DMS53 (cell line): ENCODE results near the gene MINK1.

Source experiments
- DNase-seq: peaks from one replicate; lab custom pipeline; 2025; lab: John Stamatoyannopoulos, UW

Gene MINK1

DNA sequence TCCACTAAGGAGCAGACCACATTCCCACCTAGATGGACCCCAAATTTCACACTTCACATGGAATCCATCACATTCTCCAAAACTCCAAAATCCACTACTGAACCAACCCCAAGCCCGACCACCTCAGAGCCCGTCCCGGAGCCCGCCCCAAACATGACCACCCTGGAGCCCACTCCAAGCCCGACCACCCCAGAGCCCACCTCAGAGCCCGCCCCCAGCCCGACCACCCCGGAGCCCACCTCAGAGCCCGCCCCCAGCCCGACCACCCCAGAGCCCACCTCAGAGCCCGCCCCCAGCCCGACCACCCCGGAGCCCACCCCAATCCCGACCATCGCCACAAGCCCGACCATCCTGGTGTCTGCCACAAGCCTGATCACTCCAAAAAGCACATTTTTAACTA is 100.5 kb downstream of the MINK1 start:
- no peak for DNase-seq

DNA sequence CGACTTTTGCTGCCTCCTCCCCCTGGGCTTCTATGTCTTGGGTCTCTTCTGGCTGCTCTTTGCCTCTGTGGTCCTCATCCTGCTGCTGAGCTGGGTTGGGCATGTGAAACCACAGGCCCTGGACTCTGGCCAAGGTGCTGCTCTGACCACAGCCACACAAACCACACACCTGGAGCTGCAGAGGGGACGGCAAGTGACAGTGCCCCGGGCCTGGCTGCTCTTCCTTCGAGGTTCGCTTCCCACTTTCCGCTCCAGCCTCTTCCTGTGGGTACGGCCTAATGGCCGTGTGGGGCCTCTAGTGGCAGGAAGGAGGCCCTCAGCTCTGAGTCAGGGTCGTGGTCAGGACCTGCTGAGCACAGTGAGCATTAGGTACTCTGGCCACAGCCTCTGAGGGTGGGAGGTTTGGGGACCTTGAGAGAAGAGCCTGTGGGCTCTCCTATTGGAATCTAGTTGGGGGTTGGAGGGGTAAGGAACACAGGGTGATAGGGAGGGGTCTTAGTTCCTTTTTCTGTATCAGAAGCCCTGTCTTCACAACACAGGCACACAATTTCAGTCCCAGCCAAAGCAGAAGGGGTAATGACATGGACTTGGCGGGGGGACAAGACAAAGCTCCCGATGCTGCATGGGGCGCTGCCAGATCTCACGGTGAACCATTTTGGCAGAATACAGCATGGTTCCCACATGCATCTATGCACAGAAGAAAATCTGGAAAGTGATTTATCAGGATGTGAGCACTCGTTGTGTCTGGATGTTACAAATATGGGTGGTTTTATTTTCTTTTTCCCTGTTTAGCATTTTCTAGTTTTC is 101.2 kb downstream of the MINK1 start:
- peak; percentile 65 for DNase-seq

DNA sequence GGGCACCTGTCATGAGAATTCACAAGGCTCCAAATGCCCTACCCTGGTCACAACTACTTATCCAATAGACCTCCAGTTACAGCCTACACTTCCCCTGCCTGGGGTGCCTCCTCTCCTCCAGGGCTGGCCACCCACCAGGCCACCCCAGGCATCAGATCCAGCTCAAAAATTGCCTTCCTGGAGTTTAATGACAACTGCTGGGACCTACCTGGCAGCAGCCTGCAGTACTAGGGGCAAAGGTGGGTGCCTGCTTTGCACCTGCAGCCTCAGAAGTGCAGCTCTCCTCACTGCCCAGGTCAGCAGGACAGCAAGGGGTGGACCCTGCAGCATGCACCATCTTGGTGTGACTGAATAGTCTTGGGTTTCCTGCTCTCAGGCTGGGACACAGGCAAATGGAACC is 102.5 kb downstream of the MINK1 start:
- no peak for DNase-seq

DNA sequence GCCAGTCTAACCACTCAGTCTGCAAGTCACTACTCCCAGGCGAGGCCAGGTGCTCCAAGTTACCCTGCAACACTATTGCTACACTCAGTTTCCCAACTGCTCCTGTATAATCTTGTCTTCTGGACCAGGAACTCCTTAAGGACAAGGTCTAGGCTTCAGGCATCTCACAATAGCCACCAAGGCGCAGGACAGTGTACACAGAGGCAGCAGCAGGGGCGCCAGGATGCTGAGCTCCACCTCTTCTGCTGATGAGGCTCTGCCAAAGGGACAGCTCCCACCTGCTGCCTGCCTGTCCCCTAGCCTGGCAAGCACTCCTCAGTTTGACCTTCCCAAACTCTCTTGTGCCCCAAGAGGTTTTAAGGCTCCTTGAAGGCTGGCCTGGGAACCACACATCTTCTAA is 103.3 kb downstream of the MINK1 start:
- DNase-seq, result no peak

DNA sequence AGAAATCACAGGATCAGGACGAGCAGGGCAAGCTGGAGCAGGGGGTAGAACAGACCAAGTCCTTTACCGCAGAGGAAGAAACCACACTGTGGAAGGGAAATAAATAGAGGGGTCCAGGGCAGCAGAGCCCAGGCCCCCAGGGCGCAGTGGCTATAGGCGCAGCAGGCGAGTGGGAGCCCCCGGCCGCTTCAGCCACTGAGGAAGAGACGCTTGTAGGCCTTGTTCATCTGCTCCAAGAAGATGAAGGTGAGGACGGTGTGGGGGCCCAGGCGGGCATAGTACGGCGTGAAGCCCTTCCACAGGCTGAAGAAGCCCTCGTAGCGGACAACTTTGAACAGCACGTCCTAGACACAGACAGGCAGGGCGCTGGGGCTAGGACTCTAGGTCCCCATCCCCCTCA is 104.4 kb downstream of the MINK1 start:
- DNase-seq, result no peak

DNA sequence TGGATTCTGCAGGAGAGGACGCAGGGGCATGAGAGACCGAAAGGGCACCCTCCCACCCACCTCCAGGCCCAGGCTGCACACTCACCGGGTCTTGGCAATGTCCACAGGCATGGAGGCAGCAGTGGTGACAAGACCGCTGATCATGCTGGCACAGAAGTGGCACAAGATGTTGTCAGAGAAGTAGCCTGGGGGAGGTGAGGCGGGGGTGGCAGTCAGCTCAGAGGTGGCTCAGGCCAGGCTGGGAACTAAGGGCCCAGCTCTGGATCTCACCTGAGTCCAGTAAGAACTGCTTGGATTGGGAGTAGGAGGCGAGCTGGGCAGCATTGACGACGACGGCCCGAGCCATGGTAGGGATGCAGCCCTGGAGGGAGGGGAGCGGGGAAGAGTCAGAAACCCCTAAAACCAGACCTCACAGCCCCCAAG is 104.9 kb downstream of the MINK1 start:
- DNase-seq, result no peak

DNA sequence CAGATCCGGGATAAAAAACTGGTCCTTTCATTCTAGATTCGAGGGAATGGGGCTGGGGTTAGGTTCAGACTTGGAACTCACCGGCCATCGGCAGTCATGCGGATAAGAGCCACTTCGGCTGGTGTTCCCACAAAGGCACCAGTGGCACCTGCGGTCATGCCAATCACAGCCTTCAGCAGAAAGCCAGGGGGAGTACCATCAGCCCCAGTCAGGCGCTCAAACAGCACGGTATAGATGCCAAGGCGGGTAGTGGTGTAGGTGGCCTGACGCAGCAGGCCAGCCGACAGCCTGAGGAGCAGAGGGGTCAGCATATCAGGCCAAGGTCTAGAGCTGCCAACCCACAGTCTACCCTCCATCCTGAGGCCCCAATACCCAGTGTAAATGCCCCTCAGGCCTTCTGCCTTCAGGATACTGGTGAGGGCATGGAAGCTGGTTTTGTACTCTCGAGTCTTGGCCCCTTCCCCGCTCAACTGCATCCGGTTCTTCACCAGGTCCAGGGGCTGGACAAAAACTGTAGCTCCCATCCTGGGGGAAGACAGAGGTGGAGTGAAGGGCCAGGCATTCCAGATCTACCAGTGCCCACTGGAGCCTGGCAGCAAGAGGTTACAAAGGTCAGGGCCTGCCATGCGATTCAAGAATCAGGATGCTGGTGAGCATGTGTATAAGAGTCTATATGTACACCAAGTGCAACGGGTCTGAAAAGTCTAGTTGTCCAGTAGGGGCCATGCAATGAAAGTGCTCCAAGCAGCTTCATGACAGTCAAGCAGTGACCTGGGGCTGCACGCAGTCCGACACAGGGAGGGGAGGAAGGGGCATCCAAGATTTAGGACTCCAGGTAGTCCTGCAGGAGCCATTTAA is 105.8 kb downstream of the MINK1 start:
- DNase-seq, result peak; percentile 39

DNA sequence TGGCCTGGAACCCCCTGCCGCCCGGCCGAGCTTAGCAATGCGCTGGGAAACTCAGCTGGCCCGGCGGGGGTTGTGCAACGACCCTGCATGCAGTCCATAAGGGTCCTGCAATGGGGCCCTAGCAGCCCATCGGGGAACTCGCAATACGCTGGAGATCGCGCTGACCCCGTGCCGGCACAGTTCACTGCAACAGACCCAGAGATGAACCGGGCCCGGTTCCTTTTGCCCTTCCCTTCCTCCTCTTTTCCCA is 106.3 kb downstream of the MINK1 start:
- no peak for DNase-seq

DNA sequence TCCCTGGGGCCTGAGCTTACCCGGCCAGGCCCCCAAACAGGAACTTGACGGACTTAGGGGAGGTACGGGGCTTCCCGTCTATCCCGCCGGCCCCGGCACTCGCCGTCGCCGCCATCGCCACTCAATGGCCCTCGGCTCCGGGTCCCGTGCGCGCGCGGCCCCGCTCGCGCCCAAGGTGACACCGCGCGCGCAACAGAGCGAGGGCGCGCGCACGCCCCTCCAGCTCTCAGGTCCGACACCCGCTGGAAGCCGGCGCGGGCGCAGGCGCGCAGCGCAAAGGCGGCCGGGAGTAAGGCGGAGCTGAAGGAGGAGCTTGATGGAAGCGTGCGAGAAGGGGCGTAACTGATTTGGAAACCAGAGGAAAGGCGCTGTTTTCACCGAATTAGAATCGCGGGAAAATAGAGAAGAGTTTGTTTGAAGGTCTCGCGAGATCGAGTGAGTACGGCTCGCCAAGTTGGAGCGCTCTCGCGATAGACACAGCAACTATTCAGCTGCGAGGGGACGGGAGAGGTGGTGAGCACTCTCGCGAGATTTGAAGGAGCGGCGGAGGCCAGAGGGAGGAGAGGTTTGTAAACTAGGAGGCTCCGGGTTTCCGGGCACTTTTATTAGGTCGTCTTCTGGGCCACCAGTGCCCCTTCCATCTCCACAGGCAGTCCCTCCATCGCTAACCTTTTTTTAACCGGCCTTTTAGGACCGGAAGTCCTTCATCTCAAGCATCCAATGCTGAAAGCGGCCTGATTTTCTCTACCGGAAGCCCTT is 106.8 kb downstream of the MINK1 start, which contains the start of the genes RNF167 and SLC25A11:
TSS of gene RNF167 (plus strand) at position 473 of the 759 bp plus-strand sequence. CDS start 642 bp downstream, outside the sequence.
TSS of gene SLC25A11 (minus strand) at position 251 of the 759 bp plus-strand sequence. CDS start at position 115, 136 bp downstream.
- DNase-seq, result peak; percentile 98

DNA sequence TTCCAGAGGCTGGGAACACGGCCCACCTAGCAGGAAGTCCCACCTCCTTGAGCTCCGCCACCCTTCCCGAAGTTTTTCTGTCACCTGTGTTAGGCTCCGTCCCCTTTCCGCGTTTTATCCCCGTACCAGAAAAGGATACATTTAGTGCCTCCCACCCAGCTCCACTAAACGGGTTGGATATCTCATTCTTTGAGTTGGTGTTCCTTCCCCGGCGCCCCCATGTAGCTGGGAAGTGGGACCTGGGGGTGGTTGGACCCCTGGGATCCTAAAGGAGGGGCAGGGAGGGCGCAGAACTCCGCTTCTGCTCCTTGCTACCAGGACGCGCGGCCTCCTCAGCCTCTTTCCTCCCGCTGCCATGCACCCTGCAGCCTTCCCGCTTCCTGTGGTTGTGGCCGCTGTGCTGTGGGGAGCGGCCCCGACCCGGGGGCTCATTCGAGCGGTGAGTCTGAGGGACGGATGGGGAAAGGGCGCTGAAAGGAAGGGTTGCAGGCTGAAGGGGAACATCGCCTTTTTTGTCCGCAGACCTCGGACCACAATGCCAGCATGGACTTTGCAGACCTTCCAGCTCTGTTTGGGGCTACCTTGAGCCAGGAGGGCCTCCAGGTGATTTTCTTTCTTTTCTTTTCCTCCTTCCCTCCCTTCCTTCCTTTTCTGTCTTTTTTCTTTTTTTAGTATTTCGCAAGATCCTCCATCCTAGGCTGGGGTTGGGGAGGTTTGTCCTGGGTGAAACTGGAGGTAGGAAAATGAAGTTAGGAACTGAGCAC is 107.6 kb downstream of the MINK1 start:
- DNase-seq, result peak; percentile 56

DNA sequence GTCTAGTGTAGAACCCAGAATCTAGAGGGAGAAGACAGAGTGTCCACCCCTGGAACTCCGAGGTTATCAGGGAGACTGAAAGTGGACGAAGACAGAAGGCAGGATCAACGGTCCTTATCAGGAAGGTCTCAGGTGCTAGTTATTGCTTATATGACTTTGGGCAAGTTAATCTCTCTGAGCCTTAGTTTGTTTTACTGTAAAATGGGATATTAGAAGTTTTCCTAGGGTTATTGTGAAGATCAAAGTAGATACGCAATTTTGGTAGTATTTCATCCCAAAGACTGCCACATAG is 108.1 kb downstream of the MINK1 start:
- no peak for DNase-seq

DNA sequence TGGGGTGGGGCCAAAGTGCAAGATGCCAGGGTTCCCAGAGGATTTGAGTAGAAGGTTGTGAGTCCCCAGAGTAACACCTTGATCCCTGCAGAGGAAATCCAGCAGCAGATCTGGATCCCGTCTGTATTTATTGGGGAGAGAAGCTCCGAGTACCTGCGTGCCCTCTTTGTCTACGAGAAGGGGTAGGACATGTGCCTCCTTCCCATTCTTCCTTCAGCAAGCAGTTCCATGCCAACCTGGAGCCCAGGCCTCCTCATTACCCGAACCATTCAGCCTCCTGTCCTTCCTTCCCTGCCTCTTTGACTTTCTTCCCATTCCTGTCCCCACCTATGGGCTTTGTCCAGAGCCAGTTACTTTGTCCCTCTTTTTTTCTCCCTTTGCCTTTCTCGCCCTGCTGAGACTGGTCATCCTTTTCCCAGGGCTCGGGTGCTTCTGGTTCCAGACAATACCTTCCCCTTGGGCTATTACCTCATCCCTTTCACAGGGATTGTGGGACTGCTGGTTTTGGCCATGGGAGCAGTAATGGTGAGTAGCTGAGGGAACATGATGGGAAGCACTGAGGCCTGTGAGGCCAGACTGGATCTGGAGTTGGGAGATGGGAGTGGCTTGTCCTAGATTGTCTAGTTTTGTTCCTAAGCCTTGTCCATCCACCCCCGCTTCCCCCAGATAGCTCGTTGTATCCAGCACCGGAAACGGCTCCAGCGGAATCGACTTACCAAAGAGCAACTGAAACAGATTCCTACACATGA is 109.8 kb downstream of the MINK1 start:
- no peak for DNase-seq

DNA sequence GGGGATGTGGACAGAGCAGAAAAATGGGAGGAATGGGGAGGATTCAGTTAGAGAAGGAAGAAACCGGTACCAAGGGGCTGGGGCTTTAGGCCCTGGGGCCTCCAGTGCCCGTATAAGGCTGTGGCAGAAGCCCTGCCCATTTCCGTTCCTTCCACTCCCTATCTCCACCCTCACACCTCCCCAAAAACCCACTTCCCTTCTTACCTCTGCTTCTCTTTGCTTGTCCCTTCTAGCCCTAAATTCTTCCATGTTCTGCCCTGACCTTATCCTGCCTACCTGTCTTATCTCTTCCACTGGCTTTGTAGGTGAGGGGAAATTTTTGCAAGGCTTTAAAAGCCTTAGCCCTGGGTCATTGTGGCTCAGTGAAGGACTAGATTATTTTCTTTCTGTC is 111.0 kb downstream of the MINK1 start:
- DNase-seq, result no peak

DNA sequence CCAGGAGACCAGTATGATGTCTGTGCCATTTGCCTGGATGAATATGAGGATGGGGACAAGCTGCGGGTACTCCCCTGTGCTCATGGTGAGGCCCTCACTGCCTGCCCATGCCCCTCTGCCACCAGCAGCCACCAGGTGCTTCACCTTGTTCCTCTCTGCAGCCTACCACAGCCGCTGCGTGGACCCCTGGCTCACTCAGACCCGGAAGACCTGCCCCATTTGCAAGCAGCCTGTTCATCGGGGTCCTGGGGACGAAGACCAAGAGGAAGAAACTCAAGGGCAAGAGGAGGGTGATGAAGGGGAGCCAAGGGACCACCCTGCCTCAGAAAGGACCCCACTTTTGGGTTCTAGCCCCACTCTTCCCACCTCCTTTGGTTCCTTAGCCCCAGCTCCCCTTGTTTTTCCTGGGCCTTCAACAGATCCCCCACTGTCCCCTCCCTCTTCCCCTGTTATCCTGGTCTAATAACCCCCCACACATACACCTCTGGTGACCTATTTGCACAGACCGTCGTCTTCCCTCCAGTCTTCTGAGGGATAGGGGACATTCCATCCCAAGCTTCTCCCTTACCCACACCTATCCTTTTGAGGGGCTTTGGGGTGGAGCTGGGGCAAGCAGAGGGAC is 111.5 kb downstream of the MINK1 start:
- no peak for DNase-seq

DNA sequence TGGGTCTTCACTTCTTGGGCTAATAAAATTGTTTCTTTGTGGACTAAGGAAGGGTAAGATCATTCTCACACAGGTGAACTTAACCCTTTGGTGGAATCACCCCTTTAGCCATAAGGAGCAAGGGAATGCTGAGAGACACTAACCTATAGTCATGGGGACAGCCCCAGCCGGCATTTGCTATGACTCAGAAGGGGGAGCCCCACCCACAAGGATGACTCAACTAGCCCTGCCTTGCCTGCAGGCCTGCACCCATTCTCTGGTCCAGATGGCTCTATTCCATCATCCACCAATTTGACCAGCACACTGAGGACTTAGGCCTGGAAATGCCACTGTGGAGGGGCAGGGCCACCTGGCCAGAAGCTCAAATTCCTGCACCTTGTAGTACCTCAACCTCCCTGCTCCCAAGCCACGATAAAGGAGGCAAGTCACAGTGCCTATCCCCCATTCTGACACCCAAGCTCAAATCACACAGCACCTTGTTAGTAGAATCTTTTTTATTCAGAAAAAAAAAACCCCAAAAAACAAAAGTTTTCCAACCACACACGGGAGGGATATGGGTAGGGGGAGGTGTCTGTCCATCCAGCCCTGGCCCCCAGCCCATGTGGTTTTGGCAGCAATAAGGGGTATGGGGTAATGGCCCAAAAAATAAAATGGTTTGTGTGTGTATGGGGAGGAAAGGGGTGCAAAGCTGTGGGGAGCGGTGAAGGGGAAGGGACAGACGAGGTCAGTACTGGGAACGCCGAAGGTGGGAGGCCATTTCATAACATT is 112.2 kb downstream of the MINK1 start:
- peak; percentile 88 for DNase-seq

DNA sequence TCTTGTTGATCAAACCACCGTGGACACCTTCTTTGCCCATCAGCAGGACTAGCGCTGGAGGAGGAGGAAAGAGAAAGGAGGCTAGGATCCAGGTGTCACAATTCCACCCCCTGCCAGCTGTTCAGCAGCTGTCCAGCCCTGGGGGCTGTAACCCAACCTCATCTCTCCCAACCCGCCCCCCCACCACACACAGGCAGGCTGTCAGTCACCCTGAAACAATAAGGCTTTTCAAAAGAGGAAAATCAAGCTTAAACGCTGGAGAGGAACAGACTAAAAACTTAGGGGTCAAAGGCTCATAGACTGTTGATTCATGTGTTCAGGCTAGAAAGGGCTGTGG is 112.8 kb downstream of the MINK1 start:
- no peak for DNase-seq

DNA sequence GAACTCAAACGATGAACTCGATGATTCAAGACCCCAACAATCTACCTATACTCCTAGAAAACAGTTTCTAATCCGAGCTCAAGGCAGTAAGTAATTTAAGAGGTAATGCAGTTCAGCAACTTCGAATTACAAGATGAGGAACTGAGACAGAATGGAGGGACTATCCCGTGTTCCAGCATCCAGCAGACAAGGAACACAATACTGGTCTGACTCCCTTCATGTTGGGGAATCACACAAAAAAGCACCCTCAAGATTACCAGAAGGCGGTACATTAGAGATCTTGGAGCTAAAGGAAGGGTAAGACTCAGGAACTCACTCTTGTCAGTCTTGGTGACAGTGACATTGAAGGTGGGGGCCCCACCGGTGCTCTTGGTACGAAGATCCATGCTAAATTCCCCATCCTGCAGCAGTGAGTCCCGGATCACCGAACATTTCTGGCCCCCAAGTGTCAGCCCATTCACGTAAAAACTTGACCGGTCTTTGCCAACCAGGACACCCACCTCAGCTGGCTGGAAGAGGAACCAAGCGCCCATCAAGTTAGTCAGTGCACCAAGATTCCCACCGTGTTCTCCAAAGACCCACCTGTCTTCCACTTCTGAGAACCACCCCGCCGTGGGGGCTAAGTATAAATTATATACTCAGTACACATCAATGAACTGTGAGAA is 113.3 kb downstream of the MINK1 start:
- DNase-seq, result no peak

DNA sequence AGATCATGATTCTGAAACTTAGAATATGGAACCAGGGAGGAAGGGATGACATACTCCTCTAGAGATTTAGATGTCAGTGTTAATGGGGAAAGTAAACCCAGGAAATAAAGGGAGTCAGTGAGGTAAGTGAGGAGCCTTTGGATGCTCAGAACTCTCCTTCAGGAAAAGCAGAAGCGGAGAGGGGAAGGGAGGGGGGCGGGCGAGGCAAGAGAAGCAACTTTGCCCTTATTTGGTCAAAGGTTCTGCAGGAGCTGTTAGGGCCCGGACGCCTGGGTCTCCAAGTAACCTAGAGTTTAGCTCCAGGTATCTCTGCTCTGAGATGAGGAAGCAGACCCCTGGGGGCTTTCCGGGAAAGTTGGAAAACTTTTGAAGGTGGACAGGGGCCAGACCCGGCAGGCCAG is 113.9 kb downstream of the MINK1 start:
- DNase-seq, result peak; percentile 47
